Caco-2 (cell line): ENCODE data around the gene OLFML1. TPM values are rescaled to one million over a fixed set of nuclear protein-coding genes. Genes with fewer than 3 reads are reported as not detected.

Source experiments
- BruUV-seq: library from RNA; stranded (reverse); fragments of 400-500 nt; replicated peaks from 2 replicates; lab custom pipeline; 2021; lab: Mats Ljungman, UMichigan
- CTCF ChIA-PET: fragments of 300-600 bp; sonication (Branson Sonifier 250); formaldehyde crosslinking; loops from one replicate; lab custom pipeline; 2022; ENCODE audit warnings: antibody characterized with exemption; lab: Charles Lee
- POLR2A ChIA-PET: fragments of 300-600 bp; sonication (Branson Sonifier 250); formaldehyde crosslinking; loops from one replicate; lab custom pipeline; 2022; ENCODE audit warnings: antibody characterized with exemption; lab: Charles Lee
- DNase-seq, 2 experiments: peaks; one replicate each; pipeline versions ENCODE4 v3.0.0 to v3.0.0-alpha.2; 2020 to 2022
- H3K27me3 ChIP-seq: replicated peaks from 2 replicates; pipeline ENCODE4 v1.6.0; 2011; ENCODE audit warnings: low read length; ENCODE audit not compliant: control insufficient read depth, insufficient read depth
- H3K36me3 ChIP-seq: 2 replicates; pipeline ENCODE4 v1.5.1; 2011; ENCODE audit warnings: low read length; ENCODE audit not compliant: control insufficient read depth, insufficient read depth
- H3K4me1 ChIP-seq: fragments of 250-450 bp; sonication (Bioruptor Pico); 2 replicates; pipeline ENCODE4 v1.5.1; 2020; ENCODE audit warnings: mild to moderate bottlenecking
- H3K4me3 ChIP-seq: 2 replicates; pipeline ENCODE4 v1.5.1; 2011; ENCODE audit warnings: low read depth, mild to moderate bottlenecking, control low read depth, low read length
- H3K9me3 ChIP-seq: fragments of 250-450 bp; sonication (Bioruptor Pico); 2 replicates; pipeline ENCODE4 v1.5.1; 2020; ENCODE audit warnings: mild to moderate bottlenecking, moderate library complexity
- H3K27ac Mint-ChIP-seq: one replicate; pipeline ENCODE4 v1.8.0; 2022; ENCODE audit warnings: mixed read lengths; ENCODE audit not compliant: unreplicated experiment
- H3K27me3 Mint-ChIP-seq: one replicate; pipeline ENCODE4 v1.8.0; 2022; ENCODE audit warnings: mixed read lengths; ENCODE audit not compliant: insufficient read depth, unreplicated experiment
- H3K36me3 Mint-ChIP-seq: one replicate; pipeline ENCODE4 v1.8.0; 2022; ENCODE audit warnings: mild to moderate bottlenecking, mixed read lengths; ENCODE audit not compliant: insufficient read depth, unreplicated experiment
- H3K4me1 Mint-ChIP-seq: one replicate; pipeline ENCODE4 v1.8.0; 2022; ENCODE audit warnings: low read depth, mixed read lengths; ENCODE audit not compliant: unreplicated experiment
- H3K4me3 Mint-ChIP-seq: one replicate; pipeline ENCODE4 v1.8.0; 2022; ENCODE audit warnings: mild to moderate bottlenecking, moderate library complexity, mixed read lengths; ENCODE audit not compliant: unreplicated experiment
- H3K9me3 Mint-ChIP-seq: one replicate; pipeline ENCODE4 v1.8.0; 2022; ENCODE audit warnings: mixed read lengths; ENCODE audit not compliant: unreplicated experiment
- CTCF ChIP-seq, 2 experiments: fragments of 200-600 bp in 1 of 2; IDR thresholded peaks; 1 replicate in 1 of 2; 2 replicates in 1 of 2; pipeline versions ENCODE4 v1.5.1 to v1.8.0; 2011 to 2022; ENCODE audit warnings: antibody characterized with exemption in 1 of 2, control low read depth in 1 of 2, inconsistent platforms in 1 of 2, low read depth in 1 of 2, low read length in 1 of 2, mild to moderate bottlenecking in 1 of 2, moderate library complexity in 1 of 2; ENCODE audit not compliant: insufficient read depth in 1 of 2, severe bottlenecking in 1 of 2, unreplicated experiment in 1 of 2
- intact Hi-C: fragments of 100-400 bp; cut with micrococcal nuclease; formaldehyde crosslinking; loops from one replicate; pipeline ENCODE4 v1.10.0; 2022; ENCODE audit not compliant: unreplicated experiment
- total RNA-seq: library from RNA; stranded (reverse); gene quantifications from 2 replicates; pipeline ENCODE4 v1.2.3, GENCODE V29; 2022

OLFML1 gene
- total RNA-seq, 1 experiment from 2014 or later = 1.8 TPM

GRCh38 chr11:7509966-7510365 is 24.7 kb downstream of the OLFML1 start:
- Mint-ChIP-seq H3K4me1 (peaks cover 11% of the 10 kb centered on the region), H3K4me3 (no peak overlapping the region), H3K9me3 (no peaks in the 10 kb centered on the region), H3K27me3 (no peaks in the 10 kb centered on the region), H3K36me3 (no peaks in the 10 kb centered on the region), H3K27ac (no peak overlapping the region)
- intact Hi-C loops = no loop called here
- Histone ChIP-seq H3K4me1 (0 out of 2 replicates have a peak, but pooled peaks cover 5% of the 10 kb centered on the region), H3K4me3 (no peak overlapping the region), H3K9me3 (no peaks in the 10 kb centered on the region), H3K27me3 (no peaks in the 10 kb centered on the region), H3K36me3 (no peaks in the 10 kb centered on the region)
- ChIA-PET POLR2A (no interaction called here), CTCF (interaction anchor here (1.0 kb wide), 1 partner anchor 29 kb away, joined by 3 read pairs; no protein-coding TSS in a partner anchor)
- DNase-seq = no peak
- no peak for TF ChIP-seq CTCF (IDR thresholded peaks at IDR 0.05; ENCODE audit: insufficient read depth in 1 of 2, low read depth in 1 of 2, low read length in 1 of 2, severe bottlenecking in 1 of 2, unreplicated experiment in 1 of 2)
- BruUV-seq = no TSS peak

- POLR2A ChIA-PET = no interaction called here
- Mint-ChIP-seq H3K4me3 (no peak overlapping the region), H3K36me3 (no peaks in the 10 kb centered on the region), H3K4me1 (peaks cover 16% of the 10 kb centered on the region), H3K9me3 (no peaks in the 10 kb centered on the region), H3K27me3 (no peaks in the 10 kb centered on the region), H3K27ac (no peak overlapping the region)
- CTCF ChIA-PET = interaction anchor here (0.5 to 1.5 kb wide), 3 partner anchors 24 to 187 kb away, joined by 3 to 4 read pairs (median 3); no protein-coding TSS in a partner anchor
- intact Hi-C loops = no loop called here
- H3K9me3 ChIP-seq = no peaks in the 10 kb centered on the region
- DNase-seq = no peak
- H3K4me3 ChIP-seq = no peak overlapping the region
- H3K27me3 ChIP-seq = no peaks in the 10 kb centered on the region
- H3K36me3 ChIP-seq = no peaks in the 10 kb centered on the region
- 0 out of 2 replicates have a peak, but pooled peaks cover 5% of the 10 kb centered on the region for H3K4me1 ChIP-seq
- no TSS peak for BruUV-seq
- TF ChIP-seq CTCF (IDR thresholded peaks at IDR 0.05; ENCODE audit: insufficient read depth in 1 of 2, low read depth in 1 of 2, low read length in 1 of 2, severe bottlenecking in 1 of 2, unreplicated experiment in 1 of 2) = no peak
Observed at GRCh38 chr11:7511401-7511800, 26.1 kb downstream of the OLFML1 start.

GRCh38 chr11:7512525-7513233 is 27.4 kb downstream of the OLFML1 start:
- H3K4me3 Mint-ChIP-seq = peak overlapping the region; percentile 80

More at GRCh38 chr11:7512525-7513233, 27.4 kb downstream of the OLFML1 start:
- no peaks in the 10 kb centered on the region for H3K9me3 ChIP-seq
- no TSS peak for BruUV-seq
- Mint-ChIP-seq H3K4me1 (peaks cover 16% of the 10 kb centered on the region), H3K9me3 (no peaks in the 10 kb centered on the region), H3K36me3 (no peaks in the 10 kb centered on the region), H3K27ac (no peak overlapping the region), H3K27me3 (no peaks in the 10 kb centered on the region)
- no peaks in the 10 kb centered on the region for H3K27me3 ChIP-seq
- intact Hi-C loops = loop anchor here (1.0 to 2.0 kb wide), 5 partner anchors 26 to 153 kb away; no protein-coding TSS in a partner anchor
- H3K4me1 ChIP-seq = 0 out of 2 replicates have a peak, but pooled peaks cover 5% of the 10 kb centered on the region
- ChIA-PET POLR2A (no interaction called here), CTCF (interaction anchor here (0.7 to 2.5 kb wide), 5 partner anchors 26 to 182 kb away, joined by 3 to 14 read pairs (median 4); no protein-coding TSS in a partner anchor)
- no peaks in the 10 kb centered on the region for H3K36me3 ChIP-seq
- DNase-seq = no peak
- H3K4me3 ChIP-seq = peak overlapping the region; percentile 87
- no peak for TF ChIP-seq CTCF (IDR thresholded peaks at IDR 0.05; ENCODE audit: insufficient read depth in 1 of 2, low read depth in 1 of 2, low read length in 1 of 2, severe bottlenecking in 1 of 2, unreplicated experiment in 1 of 2)
